Spleen (tissue), 11 donors: Measurements from ENCODE around the gene MAGEA8. TPM values are rescaled to one million over a fixed set of nuclear protein-coding genes. Genes with fewer than 3 reads are reported as not detected.

Experiments
- DNase-seq: peaks from one replicate; pipeline ENCODE4 v3.0.0-alpha.2; 2020
- H3K27ac ChIP-seq, 8 donors: fragments of 200-600 bp; sonication (generic) in 7 of 8; 1 replicate in 4 of 8; 2 replicates in 4 of 8; pipeline versions ENCODE4 v1.5.0 to v1.8.0; 2016 to 2021; ENCODE audit warnings: inconsistent platforms in 4 of 8, mild to moderate bottlenecking in 4 of 8, moderate library complexity in 1 of 8
- H3K27me3 ChIP-seq, 7 donors: fragments of 200-600 bp; sonication (generic) in 6 of 7; replicated peaks in 1 of 7; 1 replicate in 4 of 7; 2 replicates in 3 of 7; pipeline versions ENCODE4 v1.5.0 to v1.8.0; 2016 to 2021; ENCODE audit warnings: inconsistent platforms in 3 of 7, mild to moderate bottlenecking in 1 of 7
- H3K36me3 ChIP-seq, 6 donors: fragments of 200-600 bp; sonication (generic) in 5 of 6; 1 replicate in 4 of 6; 2 replicates in 2 of 6; pipeline versions ENCODE4 v1.5.0 to v1.8.0; 2016 to 2021; ENCODE audit warnings: inconsistent platforms in 2 of 6
- H3K4me1 ChIP-seq, 6 donors: fragments of 200-600 bp; sonication (generic) in 5 of 6; 1 replicate in 3 of 6; 2 replicates in 3 of 6; pipeline versions ENCODE4 v1.5.0 to v1.8.0; 2016 to 2021; ENCODE audit warnings: inconsistent platforms in 3 of 6
- H3K4me3 ChIP-seq, 8 donors: fragments of 200-600 bp; sonication (generic) in 7 of 8; 1 replicate in 4 of 8; 2 replicates in 4 of 8; pipeline versions ENCODE4 v1.5.0 to v1.8.0; 2016 to 2021; ENCODE audit warnings: inconsistent platforms in 4 of 8, mild to moderate bottlenecking in 4 of 8, moderate library complexity in 2 of 8
- H3K9me3 ChIP-seq, 8 donors: fragments of 200-600 bp; sonication (generic) in 7 of 8; 1 replicate in 4 of 8; 2 replicates in 4 of 8; pipeline versions ENCODE4 v1.5.0 to v1.8.0; 2016 to 2021; ENCODE audit warnings: inconsistent platforms in 4 of 8
- POLR2A ChIP-seq, 3 donors: fragments of 450-650 bp; IDR thresholded peaks; one replicate each; pipeline ENCODE4 v1.5.1; 2017; ENCODE audit warnings: antibody characterized with exemption in 3 of 3, mild to moderate bottlenecking in 1 of 3
- POLR2AphosphoS5 ChIP-seq, 3 donors: sonication (generic); formaldehyde crosslinking; IDR thresholded peaks; one replicate each; pipeline ENCODE4 v1.5.1; 2017; ENCODE audit warnings: antibody characterized with exemption in 3 of 3
- WGBS, 5 donors: extraction: QIAGEN DNeasy Blood & Tissue Kit in 3 of 5; methylation state at CpG; one replicate each; pipeline versions ENCODE4 v1.1.5 to v1.1.7; 2013 to 2018; 5-methylcytosine and 5-hydroxymethylcytosine counted together
- intact Hi-C: fragments of 100-400 bp; cut with DNase I; formaldehyde crosslinking; loops from one replicate; pipeline ENCODE4 v1.15.0; 2023; ENCODE audit warnings: low total_unique reads
- polyA plus RNA-seq, 3 donors: library from polyadenylated mRNA; stranded (reverse); fragments of 200-250 nt; gene quantifications; one replicate each; pipeline ENCODE4 v1.2.1, GENCODE V29; 2013
- total RNA-seq, 7 donors: library from RNA; depleted of rRNA in 3 of 7; stranded (reverse); fragments of >200 nt in 3 of 7; fragmentation: NEBNext Ultra II Directional in 4 of 7; extraction: Animal tissue kit (Norgen Biotek cat#: 25700) in 4 of 7; gene quantifications; one replicate each; pipeline versions ENCODE4 v1.1.0 to v1.2.1, GENCODE V29; 2016 to 2021
- TF ChIP-seq, protein P1 (sequence below), 11 experiments: fragments of 200-600 bp in 7 of 11; fragments of 450-650 bp in 4 of 11; sonication (generic) in 4 of 11; IDR thresholded peaks in 8 of 11; conservative IDR thresholded peaks in 3 of 11; 1 replicate in 7 of 11; 2 replicates in 4 of 11; pipeline versions ENCODE4 v1.4.0 to v1.8.0; 2016 to 2021; ENCODE audit warnings: antibody characterized with exemption in 11 of 11, inconsistent platforms in 4 of 11, mild to moderate bottlenecking in 1 of 11
- donor health status: healthy with polysubstance abuse.
- donor health status: DM: no; HTN: no; CAD: no; lungs with moderate emphysema.
- donor health status: DM: no; HTN: no; CAD: no.
- donor health status: Bipolar disorder and iron deficiency.
- donor health status: healthy.
- donor health status: DM: no; HTN: no; CAD: no.
- donor health status: DM: yes; HTN: yes; CAD: no.

The MAGEA8 gene
- total and polyA plus RNA-seq, 10 donors, result not detected

DNA sequence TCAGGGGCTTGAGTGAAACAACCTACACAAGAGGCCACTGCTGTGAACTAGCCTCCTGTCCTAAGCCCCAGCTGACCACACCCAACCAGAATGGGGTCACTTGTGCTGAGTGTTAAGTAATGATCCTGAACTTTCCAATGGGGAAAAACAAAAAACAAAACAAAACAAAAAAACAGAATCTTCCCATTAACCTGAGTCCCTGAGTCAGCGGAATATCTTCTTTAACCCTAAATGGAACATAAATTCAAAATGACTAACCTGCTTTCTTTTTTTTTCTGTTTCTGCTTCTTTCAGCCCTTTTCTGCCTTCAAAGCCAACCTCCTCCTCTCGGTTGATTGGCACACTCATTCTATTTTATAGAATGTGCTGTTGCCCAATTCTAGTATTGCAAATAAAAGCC, 31.2 kb upstream of the MAGEA8 start:
- no peak for DNase-seq
- no peak overlapping the region for H3K27ac ChIP-seq
- intact Hi-C loops, result no loop called here
- no peak overlapping the region for H3K4me3 ChIP-seq
- no peaks in the 10 kb centered on the region for H3K4me1 ChIP-seq
- H3K36me3 ChIP-seq, result no peaks in the 10 kb centered on the region
- H3K27me3 ChIP-seq, result no peaks in the 10 kb centered on the region
- WGBS, 5 donors, result 69 to 100% (median 85%) methylated on average over 2 of the region's 2 CpGs
- H3K9me3 ChIP-seq, result peaks cover 0 to 4% (median 0%) of the 10 kb centered on the region in 8 donors
- TF ChIP-seq, protein P1, sequence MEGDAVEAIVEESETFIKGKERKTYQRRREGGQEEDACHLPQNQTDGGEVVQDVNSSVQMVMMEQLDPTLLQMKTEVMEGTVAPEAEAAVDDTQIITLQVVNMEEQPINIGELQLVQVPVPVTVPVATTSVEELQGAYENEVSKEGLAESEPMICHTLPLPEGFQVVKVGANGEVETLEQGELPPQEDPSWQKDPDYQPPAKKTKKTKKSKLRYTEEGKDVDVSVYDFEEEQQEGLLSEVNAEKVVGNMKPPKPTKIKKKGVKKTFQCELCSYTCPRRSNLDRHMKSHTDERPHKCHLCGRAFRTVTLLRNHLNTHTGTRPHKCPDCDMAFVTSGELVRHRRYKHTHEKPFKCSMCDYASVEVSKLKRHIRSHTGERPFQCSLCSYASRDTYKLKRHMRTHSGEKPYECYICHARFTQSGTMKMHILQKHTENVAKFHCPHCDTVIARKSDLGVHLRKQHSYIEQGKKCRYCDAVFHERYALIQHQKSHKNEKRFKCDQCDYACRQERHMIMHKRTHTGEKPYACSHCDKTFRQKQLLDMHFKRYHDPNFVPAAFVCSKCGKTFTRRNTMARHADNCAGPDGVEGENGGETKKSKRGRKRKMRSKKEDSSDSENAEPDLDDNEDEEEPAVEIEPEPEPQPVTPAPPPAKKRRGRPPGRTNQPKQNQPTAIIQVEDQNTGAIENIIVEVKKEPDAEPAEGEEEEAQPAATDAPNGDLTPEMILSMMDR (IDR thresholded peaks at IDR 0.05 in 8 of 11, conservative IDR thresholded peaks at IDR 0.05 in 3 of 11), result no peak
- no peak for TF ChIP-seq POLR2A (IDR thresholded peaks at IDR 0.05)
- no peak for TF ChIP-seq POLR2AphosphoS5 (IDR thresholded peaks at IDR 0.05)

DNA sequence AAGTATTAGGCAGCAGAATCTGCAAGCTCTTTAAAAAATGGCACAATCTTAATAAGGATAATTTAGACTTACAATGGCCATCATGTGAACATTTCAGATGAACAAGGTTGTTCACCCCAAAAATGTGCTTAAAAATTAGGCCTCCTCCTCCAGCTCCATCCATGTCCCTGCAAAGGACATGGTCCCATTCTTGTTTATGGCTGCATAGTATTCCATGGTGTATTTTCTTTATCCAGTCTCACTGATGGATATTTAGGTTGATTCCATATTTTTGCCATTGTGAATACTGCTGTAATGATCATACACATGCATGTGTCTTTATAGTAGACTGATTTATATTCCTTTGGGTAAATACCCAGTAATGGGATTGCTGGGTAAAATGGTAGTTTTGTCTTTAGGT, 29.1 kb upstream of the MAGEA8 start:
- H3K4me3 ChIP-seq, result no peak overlapping the region
- no peak overlapping the region for H3K27ac ChIP-seq
- no peaks in the 10 kb centered on the region for H3K36me3 ChIP-seq
- intact Hi-C loops, result no loop called here
- peaks cover 0 to 4% (median 0%) of the 10 kb centered on the region in 8 donors for H3K9me3 ChIP-seq
- no peak for DNase-seq
- no peaks in the 10 kb centered on the region for H3K27me3 ChIP-seq
- no peak for TF ChIP-seq POLR2AphosphoS5 (IDR thresholded peaks at IDR 0.05)
- TF ChIP-seq POLR2A (IDR thresholded peaks at IDR 0.05), result no peak
- TF ChIP-seq, protein P1 (IDR thresholded peaks at IDR 0.05 in 8 of 11, conservative IDR thresholded peaks at IDR 0.05 in 3 of 11), result no peak
- H3K4me1 ChIP-seq, result no peaks in the 10 kb centered on the region

DNA sequence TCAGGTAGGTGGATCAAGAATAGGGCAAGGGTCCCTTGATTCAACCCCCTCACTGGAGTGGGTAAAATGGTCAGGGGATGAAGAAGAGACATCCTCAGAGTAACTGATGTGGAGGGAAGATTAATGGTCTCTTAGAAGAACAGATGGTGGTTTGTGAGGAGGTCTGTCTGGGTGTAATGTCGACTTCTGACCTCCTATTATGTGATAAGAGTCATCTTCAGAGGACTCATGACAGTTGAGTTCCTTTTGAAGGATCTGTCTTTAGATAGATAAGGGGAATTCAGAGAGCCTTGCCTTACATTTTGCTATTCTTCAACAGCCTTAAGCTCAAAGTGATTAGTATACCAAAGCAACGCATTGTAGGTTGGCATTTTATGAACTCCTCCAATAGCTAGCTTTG, 27.1 kb upstream of the MAGEA8 start:
- Histone ChIP-seq H3K27me3 (peaks cover 0 to 6% (median 0%) of the 10 kb centered on the region in 7 donors), H3K4me1 (no peaks in the 10 kb centered on the region), H3K4me3 (no peak overlapping the region), H3K36me3 (no peaks in the 10 kb centered on the region), H3K27ac (no peak overlapping the region), H3K9me3 (peaks cover 0 to 4% (median 0%) of the 10 kb centered on the region in 8 donors)
- WGBS, 5 donors, result 42 to 67% (median 58%) methylated on average over 2 of the region's 2 CpGs
- DNase-seq, result no peak
- TF ChIP-seq, protein P1 (IDR thresholded peaks at IDR 0.05 in 8 of 11, conservative IDR thresholded peaks at IDR 0.05 in 3 of 11), result no peak
- intact Hi-C loops, result no loop called here

DNA sequence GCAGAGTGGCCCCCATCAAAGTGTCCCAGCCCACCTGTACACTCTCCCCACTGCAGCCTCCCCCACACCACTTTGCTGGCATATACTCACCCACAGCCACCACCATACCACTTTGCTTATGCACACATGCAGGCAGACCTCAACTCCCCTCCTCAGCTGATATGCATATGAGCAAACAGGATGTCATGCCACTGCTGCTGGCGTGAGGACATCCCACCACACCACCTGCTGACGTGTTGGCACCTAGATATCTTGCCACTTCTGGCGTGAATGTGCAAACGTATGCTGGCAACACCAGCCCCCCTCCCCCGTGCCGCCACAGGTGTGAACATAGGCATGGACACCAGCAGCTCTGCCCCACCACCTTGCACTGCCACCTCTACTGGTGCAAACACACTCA, 22.4 kb upstream of the MAGEA8 start:
- intact Hi-C loops, result no loop called here
- H3K27ac ChIP-seq, result no peak overlapping the region
- no peak for DNase-seq

More for the DNA sequence above, 22.4 kb upstream of the MAGEA8 start:
- 52 to 88% (median 77%) methylated on average over 2 to 6 of the region's 6 CpGs for WGBS, 5 donors
- Histone ChIP-seq H3K27me3 (peaks cover 0 to 6% (median 0%) of the 10 kb centered on the region in 7 donors), H3K36me3 (no peaks in the 10 kb centered on the region), H3K4me1 (no peaks in the 10 kb centered on the region), H3K9me3 (peaks cover 0 to 19% (median 8%) of the 10 kb centered on the region in 8 donors), H3K4me3 (no peak overlapping the region)
- TF ChIP-seq, protein P1 (IDR thresholded peaks at IDR 0.05 in 8 of 11, conservative IDR thresholded peaks at IDR 0.05 in 3 of 11), result no peak
- no peak for TF ChIP-seq POLR2A (IDR thresholded peaks at IDR 0.05)
- TF ChIP-seq POLR2AphosphoS5 (IDR thresholded peaks at IDR 0.05), result no peak
